ENCODE data around the gene OR2V2.

Gene OR2V2

DNA sequence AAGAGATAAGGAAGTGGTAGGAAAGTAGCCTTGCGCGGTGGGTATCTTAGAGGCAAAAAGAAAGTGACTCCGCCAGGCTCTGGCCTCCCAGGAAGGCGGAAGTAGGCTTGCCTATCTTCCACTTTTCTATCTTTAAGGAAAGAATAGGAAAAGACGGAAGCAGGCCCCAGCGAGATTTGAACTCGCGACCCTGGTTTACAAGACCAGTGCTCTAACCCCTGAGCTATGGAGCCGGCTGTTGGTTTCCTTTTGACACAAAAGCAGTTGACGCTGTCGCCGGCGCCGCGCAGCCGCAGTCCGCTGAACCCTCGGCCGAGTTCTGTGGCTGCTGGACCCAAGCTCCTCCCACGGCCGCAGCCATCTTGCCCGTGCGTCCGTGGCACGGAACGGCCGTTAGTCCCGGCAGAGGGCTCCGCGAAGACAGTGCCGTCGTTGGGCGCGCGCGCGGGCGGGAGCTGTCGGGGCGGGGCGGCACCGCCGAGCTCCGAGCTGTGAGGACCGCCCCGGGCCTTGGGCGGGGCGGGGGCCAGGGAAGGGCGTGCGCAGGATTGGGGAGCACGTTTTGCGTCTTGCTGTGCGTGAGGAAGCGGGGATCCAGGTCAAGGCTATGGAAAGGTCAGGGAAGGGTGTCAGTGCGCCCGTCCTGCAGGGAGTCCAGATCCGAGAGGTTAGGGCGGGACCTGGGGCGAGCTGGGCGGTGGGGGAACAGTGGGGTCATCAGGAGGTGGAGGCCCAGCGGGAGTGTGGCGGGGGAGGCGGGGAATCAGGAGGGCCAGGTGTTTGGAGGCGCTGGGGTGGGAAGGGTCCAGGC is 44.3 kb downstream of the OR2V2 start:
- DNase-seq: peak; percentile 99

DNA sequence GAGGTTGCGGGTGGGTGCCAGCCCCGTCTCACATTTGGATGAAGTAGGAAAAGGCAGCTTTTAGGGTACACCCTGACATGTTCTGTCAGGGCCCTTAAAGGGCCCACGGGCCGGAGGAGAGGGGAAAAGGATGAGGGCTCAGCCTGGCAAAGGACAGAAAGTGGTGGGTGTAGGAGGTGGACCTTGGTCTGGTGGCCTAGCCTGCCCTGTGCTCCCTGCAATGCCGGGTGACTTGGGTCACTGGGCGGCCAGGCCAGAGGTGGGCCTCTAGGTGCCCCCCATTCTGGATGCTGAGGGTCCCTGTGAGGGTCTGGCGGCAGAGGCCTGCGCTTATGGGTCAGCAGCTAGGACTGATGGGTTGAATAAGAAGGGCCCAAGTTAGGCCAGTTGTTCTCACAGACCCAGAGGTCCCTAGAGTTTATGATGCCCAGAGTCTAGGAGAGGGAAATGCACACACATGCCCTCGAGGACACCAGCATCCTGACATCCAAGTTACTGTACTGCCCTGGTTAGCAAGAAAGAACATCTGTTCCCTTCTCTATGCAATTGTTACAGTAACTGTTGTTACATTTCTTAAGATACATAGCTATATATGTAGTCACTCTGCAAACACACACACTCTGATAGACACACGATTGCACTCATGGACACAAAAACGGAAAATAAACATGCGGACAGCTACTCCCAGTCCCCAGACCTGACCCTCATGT is 45.1 kb downstream of the OR2V2 start:
- no peak for DNase-seq

DNA sequence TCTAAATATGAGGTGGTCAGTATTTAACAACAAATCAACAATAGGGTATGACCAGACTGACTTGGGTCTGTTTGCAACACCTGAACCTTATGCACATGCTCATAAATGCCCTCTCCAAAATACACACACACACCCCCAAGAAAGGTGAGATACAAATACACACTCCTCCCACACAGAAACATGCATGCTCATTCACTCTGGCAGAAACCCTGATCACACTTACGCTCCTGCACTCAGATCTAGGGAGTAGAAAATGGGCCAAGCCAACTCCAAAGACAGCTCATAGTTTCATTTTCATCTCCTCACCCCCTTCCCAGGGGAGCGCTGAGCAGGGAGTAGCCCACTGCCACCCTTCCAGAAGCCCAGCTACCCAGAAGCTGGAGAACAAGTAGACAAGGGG is 46.3 kb downstream of the OR2V2 start:
- DNase-seq: no peak

GRCh38 chr5:181194489-181195248 is 47.3 kb downstream of the OR2V2 start:
- DNase-seq: no peak

- DNase-seq: no peak
These were observed 47.9 kb downstream of the OR2V2 start for GRCh38 chr5:181195249-181195761.

GRCh38 chr5:181197326-181197951 is 50.1 kb downstream of the OR2V2 start:
- no peak for DNase-seq

- no peak for DNase-seq
These were observed 50.8 kb downstream of the OR2V2 start for GRCh38 chr5:181198106-181198685.

DNA sequence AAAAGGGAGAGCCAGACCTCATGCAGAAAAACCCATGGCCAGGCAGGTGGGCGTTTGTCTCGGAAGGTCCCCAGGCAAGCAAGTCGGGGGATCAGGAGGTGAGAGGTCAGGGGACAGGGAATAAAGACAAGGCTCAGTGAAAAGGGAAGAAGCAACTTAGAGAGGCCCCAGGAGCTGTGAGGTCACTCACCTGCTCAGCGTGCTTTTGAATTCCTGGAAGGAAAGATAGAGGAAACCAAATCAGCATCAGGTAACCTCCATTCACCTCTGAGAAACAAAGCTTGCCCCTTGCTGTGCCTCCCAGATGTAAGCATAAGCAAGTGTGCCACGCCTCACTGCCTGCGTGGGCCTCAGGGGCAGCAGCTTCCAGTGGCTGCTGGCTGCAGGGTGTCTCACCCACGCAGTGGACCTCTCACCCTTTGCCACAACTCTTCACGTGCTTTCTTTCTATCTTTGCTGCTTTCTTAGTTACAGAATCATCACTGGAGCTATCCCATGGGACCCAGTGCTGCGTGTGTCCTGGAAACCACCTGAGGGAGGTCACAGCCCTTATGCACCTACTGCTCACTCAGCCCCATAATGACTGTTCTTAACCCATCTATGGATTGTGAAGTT is 51.6 kb downstream of the OR2V2 start:
- no peak for DNase-seq

GRCh38 chr5:181199881-181200638 is 52.7 kb downstream of the OR2V2 start:
- no peak for DNase-seq

DNA sequence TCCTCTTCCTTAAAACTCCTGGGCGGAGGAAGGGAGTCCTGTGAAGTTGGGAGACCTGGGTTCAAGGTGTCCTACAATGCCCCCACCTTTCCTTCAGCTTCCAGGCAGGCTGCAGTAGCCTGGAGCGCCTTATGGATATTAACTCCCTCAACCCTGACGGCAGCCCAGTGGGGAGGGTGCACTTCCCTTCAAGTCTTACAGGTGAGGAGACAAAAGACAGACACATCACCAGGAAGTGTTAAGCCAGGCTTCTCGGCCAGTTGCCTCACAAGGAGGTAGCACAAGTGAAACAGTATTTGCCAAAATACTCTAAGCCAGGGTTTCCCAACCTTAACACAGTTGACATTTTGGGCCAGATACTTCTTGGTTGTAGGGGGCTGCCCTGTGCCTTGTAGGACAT is 53.4 kb downstream of the OR2V2 start:
- DNase-seq: no peak

DNA sequence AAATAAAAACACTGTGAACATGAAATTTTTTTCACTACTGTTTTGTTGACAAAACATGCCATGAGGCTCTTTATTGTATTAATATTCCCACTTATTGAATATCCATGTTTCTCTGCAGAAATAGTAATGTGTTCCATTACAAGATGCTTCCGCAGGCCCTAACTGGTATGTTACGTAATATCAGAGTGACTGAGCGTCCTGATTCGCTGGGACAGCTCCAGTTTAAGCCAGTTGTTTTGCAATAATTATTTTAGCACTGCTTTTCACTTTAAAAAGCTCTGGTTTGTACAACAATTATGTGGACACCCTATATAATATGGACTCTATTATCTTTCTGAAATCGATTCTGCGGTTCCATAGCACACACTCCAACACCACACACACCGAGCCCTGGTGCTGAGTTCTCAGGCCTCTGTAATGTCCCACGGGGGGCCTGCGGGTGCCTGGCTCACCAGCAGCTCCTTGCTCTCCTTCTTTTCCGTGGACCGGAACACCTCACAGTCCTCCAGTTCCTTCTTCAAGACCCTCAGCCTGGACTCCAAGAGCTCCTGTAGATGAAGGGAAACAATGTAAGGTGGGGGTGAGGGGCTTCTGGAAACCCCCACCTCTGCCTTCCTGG is 55.8 kb downstream of the OR2V2 start:
- no peak for DNase-seq

DNA sequence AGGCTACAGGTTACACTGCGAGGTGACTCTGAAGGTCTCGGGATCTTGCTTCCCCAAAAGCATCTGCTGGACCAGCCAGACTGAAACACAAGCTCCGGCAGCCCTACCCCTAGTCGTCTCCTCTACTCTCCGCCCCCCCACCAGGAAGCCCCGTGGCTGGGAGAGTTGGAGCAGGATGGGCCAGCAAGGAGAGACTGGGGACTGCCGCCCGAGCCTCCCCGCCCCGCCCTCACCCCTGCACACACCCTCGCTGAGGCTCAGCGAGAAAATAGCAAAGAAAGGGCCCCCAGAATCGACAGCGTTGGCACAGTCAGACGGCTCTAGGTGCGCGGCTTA is 56.4 kb downstream of the OR2V2 start:
- no peak for DNase-seq

- no peak for DNase-seq
These were observed 56.9 kb downstream of the OR2V2 start for GRCh38 chr5:181204113-181204825.

- DNase-seq: no peak
These were observed 57.7 kb downstream of the OR2V2 start, which contains the start of gene TRIM7 for GRCh38 chr5:181204826-181205760. Gene TRIM7 (minus strand): TSS chr5:181205196. CDS start chr5:181205110, 86 bp downstream.

DNA sequence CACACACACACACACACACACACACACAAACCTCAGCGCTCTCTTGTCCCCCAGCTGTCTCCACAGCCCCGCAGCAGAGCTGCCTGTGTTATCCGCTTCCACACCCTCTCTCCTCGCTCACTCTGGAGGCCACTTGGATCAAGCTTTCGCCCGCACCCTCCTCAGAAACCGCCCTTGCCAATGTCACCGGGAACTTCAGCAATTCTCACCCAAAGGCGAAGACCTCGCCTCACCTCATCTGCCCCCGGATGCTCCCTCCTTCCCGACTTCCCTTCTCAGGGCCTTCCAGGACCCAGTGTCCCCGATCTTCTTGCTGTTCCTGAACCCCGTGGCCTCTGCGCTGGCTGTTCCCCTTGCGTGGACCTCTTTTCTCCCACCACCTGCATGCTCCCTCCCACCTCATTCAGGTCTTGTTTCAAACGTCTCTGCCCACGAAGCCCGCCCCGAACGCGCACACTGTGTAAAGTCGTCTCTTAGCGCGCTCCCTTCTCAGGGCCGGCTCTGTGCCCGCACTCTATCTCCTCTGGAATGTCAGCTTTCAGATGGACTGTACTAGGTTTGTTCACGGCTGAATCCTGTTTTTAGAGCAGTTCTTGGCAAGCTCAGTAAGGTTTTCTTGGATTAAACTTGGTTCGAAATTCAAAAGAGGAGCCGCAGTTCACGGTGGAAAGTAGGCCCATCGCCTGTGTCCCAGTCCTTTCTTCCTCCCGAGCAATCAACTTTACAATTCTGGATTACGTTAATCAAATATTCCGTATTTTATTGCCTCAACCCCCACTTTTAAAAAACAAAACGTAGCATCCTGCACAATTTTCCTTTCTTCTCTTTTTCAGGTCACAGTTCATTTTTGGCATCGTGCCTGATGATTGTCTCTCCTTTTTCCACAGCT is 58.6 kb downstream of the OR2V2 start:
- no peak for DNase-seq

- peak; percentile 91 for DNase-seq
These were observed 60.0 kb downstream of the OR2V2 start for GRCh38 chr5:181207214-181207959.

DNA sequence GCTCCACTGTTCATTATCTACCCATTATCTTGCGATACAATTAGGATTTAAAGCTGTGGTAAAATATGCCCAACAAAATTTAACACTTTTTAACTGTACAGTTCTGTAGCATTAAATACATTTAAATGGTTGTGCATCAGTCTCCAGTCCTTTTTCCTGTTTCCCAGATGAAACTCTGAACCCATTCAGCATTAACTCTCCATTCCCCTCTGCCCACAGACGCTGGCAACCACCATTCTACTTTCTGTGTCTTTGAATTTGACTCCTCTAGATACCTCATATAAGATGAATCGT is 60.5 kb downstream of the OR2V2 start:
- no peak for DNase-seq
